Stimulated activated CD4-positive, alpha-beta T cell treated with anti-CD3 and anti-CD28 coated beads, Interleukin-2, amount 100 ng/mL, for 48 hours (primary cell): ENCODE data around the gene FARP2.
"Not testable (repeated sequence)": the region's sequence is repeated elsewhere in the genome, so short reads cannot be mapped to it uniquely, and the experiment has no call there.

Experiments
- DNase-seq, 2 donors: peaks; one replicate each; pipeline ENCODE4 v3.0.0-alpha.2; 2020

The FARP2 gene

GRCh38 chr2:241355983-241356870 lies at the start of gene FARP2:
TSS of gene FARP2 (plus strand) at chr2:241356285. CDS start at chr2:241373108, 16,823 bp downstream.
- peak; percentile 91 to 92 for DNase-seq

GRCh38 chr2:241307055-241307454 lies 49.0 kb upstream of the FARP2 start:
- no peak for DNase-seq

- no peak for DNase-seq
These were observed 47.8 kb upstream of the FARP2 start for GRCh38 chr2:241308267-241308666.

GRCh38 chr2:241308832-241309500 lies 47.1 kb upstream of the FARP2 start:
- no peak for DNase-seq

- DNase-seq: peak; percentile 51 to 55
These were observed 46.4 kb upstream of the FARP2 start for GRCh38 chr2:241309684-241310117.

- no peak for DNase-seq
These were observed 45.0 kb upstream of the FARP2 start for GRCh38 chr2:241310917-241311566.

- DNase-seq: no peak
These were observed 44.0 kb upstream of the FARP2 start for GRCh38 chr2:241312082-241312481.

GRCh38 chr2:241313543-241314095 lies 42.5 kb upstream of the FARP2 start:
- no peak for DNase-seq

- DNase-seq: no peak
These were observed 41.6 kb upstream of the FARP2 start for GRCh38 chr2:241314226-241315092.

GRCh38 chr2:241315093-241315878 lies 40.8 kb upstream of the FARP2 start, which contains the start of gene HDLBP:
TSS of gene HDLBP (minus strand) at chr2:241315672. CDS start at chr2:241266869, 48,803 bp downstream.
- peak; percentile 100 for DNase-seq

GRCh38 chr2:241315879-241316631 lies 40.0 kb upstream of the FARP2 start, which contains the start of gene SEPTIN2:
TSS of gene SEPTIN2 (plus strand) at chr2:241315925. CDS start at chr2:241324233, 8,308 bp downstream.
- DNase-seq: peak in 1 of 2 donors; percentile 58

GRCh38 chr2:241316825-241317224 lies 39.3 kb upstream of the FARP2 start:
- DNase-seq: no peak

GRCh38 chr2:241317391-241317790 lies 38.7 kb upstream of the FARP2 start:
- no peak for DNase-seq

- not testable (repeated sequence) for DNase-seq
These were observed 37.3 kb upstream of the FARP2 start for GRCh38 chr2:241318830-241319229.

GRCh38 chr2:241320394-241320793 lies 35.7 kb upstream of the FARP2 start:
- no peak for DNase-seq

GRCh38 chr2:241321033-241321432 lies 35.1 kb upstream of the FARP2 start:
- no peak for DNase-seq

- DNase-seq: no peak
These were observed 34.2 kb upstream of the FARP2 start for GRCh38 chr2:241321886-241322285.

GRCh38 chr2:241323778-241324177 lies 32.3 kb upstream of the FARP2 start:
- DNase-seq: no peak

- no peak for DNase-seq
These were observed 31.3 kb upstream of the FARP2 start for GRCh38 chr2:241324775-241325174.

- no peak for DNase-seq
These were observed 30.8 kb upstream of the FARP2 start for GRCh38 chr2:241325257-241325656.
